Muscle of arm (tissue), 12 donors: ENCODE measurements around the gene MYADML2. TPM values are rescaled to one million over a fixed set of nuclear protein-coding genes. Genes with fewer than 3 reads are reported as not detected.

Source experiments
- DNase-seq: peaks from one replicate; pipeline ENCODE4 v3.0.0-alpha.2; 2013
- polyA plus RNA-seq, 12 donors: library from polyadenylated mRNA; unstranded; fragments of 120-200 nt; gene quantifications; one replicate each; pipeline ENCODE4 v1.2.1, GENCODE V29; 2013; ENCODE audit not compliant: insufficient read length in 12 of 12

MYADML2 gene
- polyA plus RNA-seq, 12 donors: 6.0 to 35.9 (median 18.5) TPM; not detected in 1

- no peak for DNase-seq
Measured at GRCh38 chr17:81940538-81941483, 6.2 kb downstream of the MYADML2 start.

- DNase-seq: no peak
Measured at GRCh38 chr17:81939881-81940385, 7.1 kb downstream of the MYADML2 start.

- no peak for DNase-seq
Measured at GRCh38 chr17:81939218-81939617, 7.8 kb downstream of the MYADML2 start.

GRCh38 chr17:81935709-81936084, 11.3 kb downstream of the MYADML2 start:
- no peak for DNase-seq

GRCh38 chr17:81934850-81935708, 12.0 kb downstream of the MYADML2 start:
- no peak for DNase-seq

- DNase-seq: no peak
Measured at GRCh38 chr17:81934098-81934757, 12.8 kb downstream of the MYADML2 start.

- no peak for DNase-seq
Measured at GRCh38 chr17:81933178-81933699, 13.8 kb downstream of the MYADML2 start.

- DNase-seq: no peak
Measured at GRCh38 chr17:81932333-81932983, 14.6 kb downstream of the MYADML2 start.

- DNase-seq: no peak
Measured at GRCh38 chr17:81931557-81932332, 15.3 kb downstream of the MYADML2 start.

GRCh38 chr17:81931189-81931556, 15.9 kb downstream of the MYADML2 start:
- no peak for DNase-seq

- no peak for DNase-seq
Measured at GRCh38 chr17:81930142-81931125, 16.6 kb downstream of the MYADML2 start.

GRCh38 chr17:81929253-81930141, 17.5 kb downstream of the MYADML2 start:
- DNase-seq: no peak

- DNase-seq: no peak
Measured at GRCh38 chr17:81928544-81929252, 18.3 kb downstream of the MYADML2 start.

- peak; percentile 96 for DNase-seq
Measured at GRCh38 chr17:81927653-81928543, 19.1 kb downstream of the MYADML2 start, which contains the start of gene MAFG. TSS of gene MAFG (minus strand) at chr17:81927735. CDS start at chr17:81923185, 4,550 bp downstream.

- DNase-seq: no peak
Measured at GRCh38 chr17:81927152-81927652, 19.8 kb downstream of the MYADML2 start.
